ENCODE data around the gene ULK1. TPM values are rescaled to one million over a fixed set of nuclear protein-coding genes. Genes with fewer than 3 reads are reported as not detected.
A peak's percentile ranks its signal among the peaks of the same experiment; 100 is the strongest.

The ULK1 gene
- total RNA-seq, 1 donor, result 9.1 TPM

DNA sequence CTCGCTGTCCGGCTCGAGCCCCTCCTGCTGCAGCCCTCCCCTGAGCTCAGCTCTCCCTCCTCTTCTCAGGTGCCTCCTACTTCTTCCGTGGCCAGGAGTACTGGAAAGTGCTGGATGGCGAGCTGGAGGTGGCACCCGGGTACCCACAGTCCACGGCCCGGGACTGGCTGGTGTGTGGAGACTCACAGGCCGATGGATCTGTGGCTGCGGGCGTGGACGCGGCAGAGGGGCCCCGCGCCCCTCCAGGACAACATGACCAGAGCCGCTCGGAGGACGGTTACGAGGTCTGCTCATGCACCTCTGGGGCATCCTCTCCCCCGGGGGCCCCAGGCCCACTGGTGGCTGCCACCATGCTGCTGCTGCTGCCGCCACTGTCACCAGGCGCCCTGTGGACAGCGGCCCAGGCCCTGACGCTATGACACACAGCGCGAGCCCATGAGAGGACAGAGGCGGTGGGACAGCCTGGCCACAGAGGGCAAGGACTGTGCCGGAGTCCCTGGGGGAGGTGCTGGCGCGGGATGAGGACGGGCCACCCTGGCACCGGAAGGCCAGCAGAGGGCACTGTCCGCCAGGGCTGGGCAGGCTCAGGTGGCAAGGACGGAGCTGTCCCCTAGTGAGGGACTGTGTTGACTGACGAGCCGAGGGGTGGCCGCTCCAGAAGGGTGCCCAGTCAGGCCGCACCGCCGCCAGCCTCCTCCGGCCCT lies 43.4 kb upstream of the ULK1 start:
- TF ChIP-seq, protein P1, sequence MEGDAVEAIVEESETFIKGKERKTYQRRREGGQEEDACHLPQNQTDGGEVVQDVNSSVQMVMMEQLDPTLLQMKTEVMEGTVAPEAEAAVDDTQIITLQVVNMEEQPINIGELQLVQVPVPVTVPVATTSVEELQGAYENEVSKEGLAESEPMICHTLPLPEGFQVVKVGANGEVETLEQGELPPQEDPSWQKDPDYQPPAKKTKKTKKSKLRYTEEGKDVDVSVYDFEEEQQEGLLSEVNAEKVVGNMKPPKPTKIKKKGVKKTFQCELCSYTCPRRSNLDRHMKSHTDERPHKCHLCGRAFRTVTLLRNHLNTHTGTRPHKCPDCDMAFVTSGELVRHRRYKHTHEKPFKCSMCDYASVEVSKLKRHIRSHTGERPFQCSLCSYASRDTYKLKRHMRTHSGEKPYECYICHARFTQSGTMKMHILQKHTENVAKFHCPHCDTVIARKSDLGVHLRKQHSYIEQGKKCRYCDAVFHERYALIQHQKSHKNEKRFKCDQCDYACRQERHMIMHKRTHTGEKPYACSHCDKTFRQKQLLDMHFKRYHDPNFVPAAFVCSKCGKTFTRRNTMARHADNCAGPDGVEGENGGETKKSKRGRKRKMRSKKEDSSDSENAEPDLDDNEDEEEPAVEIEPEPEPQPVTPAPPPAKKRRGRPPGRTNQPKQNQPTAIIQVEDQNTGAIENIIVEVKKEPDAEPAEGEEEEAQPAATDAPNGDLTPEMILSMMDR (IDR thresholded peaks at IDR 0.05; ENCODE audit: insufficient read depth, low read length), result peak; percentile 45
- H3K4me3 ChIP-seq (ENCODE audit: low read depth, low read length), result no peak overlapping the region
- DNase-seq (ENCODE audit: low read depth), result no peak

DNA sequence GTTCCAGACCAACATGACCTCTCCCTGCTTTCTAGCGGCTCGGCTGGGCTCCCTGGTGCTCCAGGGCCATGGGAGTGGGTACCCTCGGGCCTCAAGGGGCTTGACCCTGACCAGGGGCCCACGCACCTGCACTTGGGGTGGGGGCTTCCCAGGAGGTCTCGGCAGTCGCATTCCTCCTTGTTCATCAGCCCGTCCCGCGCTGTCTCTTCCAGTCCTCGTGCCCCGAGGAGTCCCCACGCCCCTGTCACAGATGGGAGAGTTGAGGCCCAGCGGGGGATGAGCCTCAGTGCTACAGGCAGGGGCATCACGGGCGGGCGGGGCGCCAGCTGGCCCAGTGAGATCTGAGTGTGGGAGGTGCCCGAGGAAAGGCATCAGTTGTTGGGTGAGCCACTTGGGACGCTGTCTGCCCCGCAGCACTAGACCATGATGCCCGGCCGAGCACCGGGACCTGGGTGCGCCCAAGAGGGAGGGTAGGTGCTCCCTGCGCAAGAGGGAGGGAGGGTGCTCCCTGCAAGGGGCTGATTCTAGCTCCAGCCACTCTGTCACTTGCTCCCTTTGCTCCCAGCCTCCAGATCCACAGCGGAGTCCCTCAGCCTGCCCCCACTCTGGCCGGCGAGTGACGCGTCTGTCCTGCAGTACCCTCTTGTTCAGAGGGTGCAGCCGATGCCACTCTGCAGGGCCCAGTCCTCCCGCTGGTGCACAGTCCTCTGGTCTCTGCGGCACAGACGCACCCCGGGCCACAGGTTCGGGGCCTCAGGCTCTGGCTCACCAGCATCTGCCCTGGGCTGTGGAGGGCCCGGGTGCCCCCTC lies 42.5 kb upstream of the ULK1 start:
- H3K4me3 ChIP-seq (ENCODE audit: low read depth, low read length), result no peak overlapping the region
- DNase-seq (ENCODE audit: low read depth), result no peak
- TF ChIP-seq, protein P1 (IDR thresholded peaks at IDR 0.05; ENCODE audit: insufficient read depth, low read length), result no peak

DNA sequence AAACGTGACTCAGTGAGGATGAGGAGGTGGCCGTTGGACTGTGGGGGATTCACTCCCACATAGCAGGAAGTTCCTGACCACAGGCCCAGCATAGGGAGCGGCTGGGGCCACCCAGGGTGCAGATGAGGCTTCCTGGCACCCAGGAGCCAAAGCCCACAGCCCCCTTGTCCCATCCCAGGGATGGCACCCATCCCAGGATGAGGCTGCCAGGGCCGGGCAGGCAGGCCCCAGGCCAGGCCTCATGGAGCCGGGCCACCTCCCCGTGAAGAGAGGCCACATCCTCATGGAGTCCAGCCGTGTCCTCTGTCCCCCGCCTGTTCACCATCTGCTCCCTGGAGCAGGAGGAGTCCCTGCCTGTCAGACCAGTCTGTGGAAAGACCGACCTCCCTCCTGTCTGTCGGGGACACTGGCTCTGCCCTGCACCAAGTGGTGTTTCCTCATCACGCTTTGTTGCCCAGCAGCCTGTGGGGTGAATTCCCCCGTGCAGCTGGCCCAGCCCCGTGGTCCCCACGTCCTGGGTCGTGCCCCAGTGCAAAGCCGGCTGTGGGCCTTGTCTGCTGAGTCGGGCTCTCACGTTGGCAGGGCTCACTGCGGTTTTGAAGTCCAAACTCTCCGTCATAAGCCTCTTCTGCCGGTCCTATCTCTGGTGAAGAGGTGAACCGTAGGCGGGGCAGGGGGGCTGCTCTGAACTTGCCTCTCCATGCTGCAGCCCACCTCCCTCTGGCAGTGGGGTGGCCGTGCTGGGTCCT lies 41.7 kb upstream of the ULK1 start:
- no peak for DNase-seq (ENCODE audit: low read depth)
- H3K4me3 ChIP-seq (ENCODE audit: low read depth, low read length), result no peak overlapping the region
- TF ChIP-seq, protein P1 (IDR thresholded peaks at IDR 0.05; ENCODE audit: insufficient read depth, low read length), result no peak

DNA sequence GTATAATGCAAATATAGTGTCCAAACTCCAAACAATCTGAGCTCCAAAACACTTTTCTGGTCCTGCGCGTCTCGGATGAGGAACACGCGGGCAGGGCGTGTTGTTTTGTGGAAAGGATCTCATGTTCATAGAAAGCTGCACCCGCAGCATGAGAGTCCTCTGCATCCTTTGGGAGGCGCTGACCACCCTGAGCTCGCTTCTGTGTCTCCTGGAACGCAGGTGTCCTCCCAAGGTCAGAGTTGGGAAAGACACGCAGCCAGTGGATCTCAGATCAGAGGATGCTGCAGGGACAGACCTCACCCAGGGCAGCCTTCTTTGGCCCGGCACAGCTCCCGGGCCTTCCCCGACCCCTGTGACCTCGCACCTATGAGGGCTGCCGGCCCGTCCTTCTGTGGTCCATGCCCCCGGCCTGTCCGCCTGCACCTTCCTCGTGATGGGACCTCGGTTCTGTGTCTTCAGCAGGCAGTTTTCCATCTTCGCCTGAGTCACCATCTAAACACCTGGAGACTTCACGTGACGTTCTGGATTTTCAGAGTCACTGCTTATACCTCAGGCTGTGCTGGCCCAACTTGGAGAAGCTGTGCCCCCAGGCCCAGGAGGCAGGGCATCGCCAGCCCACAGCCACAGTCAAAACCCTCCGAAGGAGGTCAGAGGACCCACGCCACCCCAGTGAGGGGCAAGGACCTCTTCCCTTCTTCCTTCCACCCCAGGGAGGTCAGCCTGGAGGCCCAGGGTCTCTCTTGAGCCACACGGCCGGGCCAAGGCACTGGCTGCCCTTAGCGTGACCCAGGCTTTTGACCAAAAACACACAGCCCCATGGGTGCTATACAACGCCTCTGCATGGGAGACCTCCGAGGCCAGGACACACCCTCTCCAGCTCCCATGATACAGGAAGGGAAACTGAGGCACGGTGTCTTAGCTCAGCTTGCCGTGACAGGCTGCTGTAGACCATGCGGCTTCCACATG lies 40.3 kb upstream of the ULK1 start:
- H3K4me3 ChIP-seq (ENCODE audit: low read depth, low read length), result no peak overlapping the region
- DNase-seq (ENCODE audit: low read depth), result no peak
- TF ChIP-seq, protein P1 (IDR thresholded peaks at IDR 0.05; ENCODE audit: insufficient read depth, low read length), result no peak

DNA sequence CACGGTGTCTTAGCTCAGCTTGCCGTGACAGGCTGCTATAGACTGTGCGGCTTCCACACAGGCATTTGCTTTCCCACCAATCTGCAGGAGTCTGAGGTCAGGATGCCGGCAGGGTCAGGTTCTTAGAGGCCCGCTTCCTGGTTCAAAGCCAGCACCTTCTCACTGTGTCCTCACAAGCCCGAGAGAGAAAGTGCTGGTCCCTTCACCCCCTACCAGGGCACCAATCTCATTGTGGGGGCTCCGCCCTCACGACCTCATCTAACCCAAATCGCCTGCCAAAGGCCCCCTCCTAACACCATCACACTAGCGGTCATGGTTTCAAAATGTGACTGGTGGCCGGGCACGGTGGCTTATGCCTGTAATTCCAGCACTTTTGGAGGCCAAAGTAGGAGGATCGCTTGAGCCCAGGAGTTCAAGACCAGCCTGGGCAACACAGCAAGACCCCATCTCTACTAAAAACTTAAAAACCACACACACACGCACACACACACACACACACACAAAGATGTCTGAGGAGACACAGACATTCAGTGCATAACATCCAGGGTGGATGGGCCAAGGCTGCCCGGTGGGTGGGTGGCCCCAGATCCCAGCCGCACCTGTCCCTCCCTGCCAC lies 39.5 kb upstream of the ULK1 start:
- TF ChIP-seq, protein P1 (IDR thresholded peaks at IDR 0.05; ENCODE audit: insufficient read depth, low read length), result no peak
- DNase-seq (ENCODE audit: low read depth), result no peak
- H3K4me3 ChIP-seq (ENCODE audit: low read depth, low read length), result no peak overlapping the region

Data from fibroblast of the aortic adventitia (primary cell).